ENCODE results near the gene FRMD7. TPM values are rescaled to one million over a fixed set of nuclear protein-coding genes. Genes with fewer than 3 reads are reported as not detected.

Gene FRMD7
- total and polyA plus RNA-seq, 9 donors = 0.02 to 0.37 (median 0.32) TPM; not detected in 5

DNA sequence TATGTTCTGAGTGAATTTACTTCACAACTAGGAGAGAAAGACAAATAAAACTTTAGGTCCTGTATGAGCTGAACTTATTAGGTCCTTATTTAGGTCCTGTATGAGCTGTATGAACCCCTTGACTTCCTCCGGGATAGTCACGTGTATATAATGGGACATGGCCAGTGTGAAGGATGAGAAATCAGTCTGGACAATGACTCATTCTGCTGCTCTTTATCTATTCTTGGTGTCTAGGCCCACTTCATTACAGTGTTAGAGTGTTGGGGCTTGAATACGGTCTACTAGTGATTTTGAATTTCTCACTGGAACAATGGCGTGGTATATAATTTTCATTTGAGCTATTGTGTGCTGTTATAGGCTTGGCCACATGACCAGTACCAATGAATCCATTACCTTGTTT is 82.9 kb downstream of the FRMD7 start:
- no peaks in the 10 kb centered on the region for H3K36me3 ChIP-seq
- H3K4me3 ChIP-seq = no peak overlapping the region
- intact Hi-C loops (cut with DNase I) = no loop called here
- H3K9me3 ChIP-seq = no peaks in the 10 kb centered on the region
- no peak for DNase-seq
- no peak overlapping the region for H3K27ac ChIP-seq
- no peaks in the 10 kb centered on the region for H3K4me1 ChIP-seq (ENCODE audit: insufficient read depth)
- TF ChIP-seq, protein P1, sequence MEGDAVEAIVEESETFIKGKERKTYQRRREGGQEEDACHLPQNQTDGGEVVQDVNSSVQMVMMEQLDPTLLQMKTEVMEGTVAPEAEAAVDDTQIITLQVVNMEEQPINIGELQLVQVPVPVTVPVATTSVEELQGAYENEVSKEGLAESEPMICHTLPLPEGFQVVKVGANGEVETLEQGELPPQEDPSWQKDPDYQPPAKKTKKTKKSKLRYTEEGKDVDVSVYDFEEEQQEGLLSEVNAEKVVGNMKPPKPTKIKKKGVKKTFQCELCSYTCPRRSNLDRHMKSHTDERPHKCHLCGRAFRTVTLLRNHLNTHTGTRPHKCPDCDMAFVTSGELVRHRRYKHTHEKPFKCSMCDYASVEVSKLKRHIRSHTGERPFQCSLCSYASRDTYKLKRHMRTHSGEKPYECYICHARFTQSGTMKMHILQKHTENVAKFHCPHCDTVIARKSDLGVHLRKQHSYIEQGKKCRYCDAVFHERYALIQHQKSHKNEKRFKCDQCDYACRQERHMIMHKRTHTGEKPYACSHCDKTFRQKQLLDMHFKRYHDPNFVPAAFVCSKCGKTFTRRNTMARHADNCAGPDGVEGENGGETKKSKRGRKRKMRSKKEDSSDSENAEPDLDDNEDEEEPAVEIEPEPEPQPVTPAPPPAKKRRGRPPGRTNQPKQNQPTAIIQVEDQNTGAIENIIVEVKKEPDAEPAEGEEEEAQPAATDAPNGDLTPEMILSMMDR (IDR thresholded peaks at IDR 0.05) = no peak
- TF ChIP-seq EP300 (IDR thresholded peaks at IDR 0.05) (no peak), POLR2A (IDR thresholded peaks at IDR 0.05) (no peak)
- 76 to 82% (median 77%) methylated on average over 4 of the region's 4 CpGs for WGBS, 3 donors
- H3K27me3 ChIP-seq = no peaks in the 10 kb centered on the region

DNA sequence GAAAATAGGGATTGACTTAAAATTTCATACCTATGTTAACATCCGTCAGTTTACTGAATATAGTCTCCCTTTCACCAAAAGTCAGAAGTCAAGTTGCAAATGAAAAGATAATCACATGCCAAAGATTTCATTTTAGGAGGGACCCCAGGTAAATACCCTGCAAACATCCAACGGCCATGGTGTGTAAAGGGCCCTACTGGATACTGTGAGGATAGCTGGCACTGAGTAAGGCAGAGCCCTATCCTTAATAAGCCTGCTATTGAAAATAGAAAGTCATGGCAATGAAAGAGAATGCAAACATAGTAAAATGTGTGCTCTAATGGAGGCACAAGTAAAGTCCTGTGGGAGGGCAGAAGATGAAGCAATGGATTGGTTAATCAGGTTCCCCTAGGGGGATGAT is 83.8 kb downstream of the FRMD7 start:
- 67 to 73% (median 68%) methylated on average over 2 of the region's 2 CpGs for WGBS, 3 donors
- no peak for DNase-seq
- Histone ChIP-seq H3K4me1 (ENCODE audit: insufficient read depth) (no peaks in the 10 kb centered on the region), H3K36me3 (no peaks in the 10 kb centered on the region), H3K27ac (no peak overlapping the region), H3K27me3 (no peaks in the 10 kb centered on the region), H3K9me3 (no peaks in the 10 kb centered on the region), H3K4me3 (no peak overlapping the region)
- TF ChIP-seq EP300 (IDR thresholded peaks at IDR 0.05) (no peak), POLR2A (IDR thresholded peaks at IDR 0.05) (no peak)
- TF ChIP-seq, protein P1 (IDR thresholded peaks at IDR 0.05) = no peak
- intact Hi-C loops (cut with DNase I) = no loop called here

DNA sequence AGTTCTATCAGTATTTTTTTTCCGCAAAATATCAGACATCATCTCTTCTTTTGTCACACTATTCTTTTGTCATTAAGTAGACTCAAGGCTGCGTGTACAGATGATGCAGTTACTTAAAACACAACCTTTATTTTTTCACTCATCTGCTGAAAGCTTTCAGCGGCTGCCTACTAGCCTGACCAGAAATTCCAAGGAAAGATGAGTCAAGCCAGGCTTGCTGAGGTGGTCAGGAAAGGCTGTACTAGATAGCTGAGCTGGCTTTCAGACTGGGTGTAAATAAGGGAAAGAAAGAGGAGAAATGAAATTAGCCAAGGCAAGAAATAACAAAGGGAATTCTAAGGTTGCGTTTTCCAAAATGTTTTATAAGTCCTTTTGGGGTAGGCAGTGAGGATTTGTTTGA is 86.8 kb downstream of the FRMD7 start:
- no peak for DNase-seq
- no peaks in the 10 kb centered on the region for H3K36me3 ChIP-seq

DNA sequence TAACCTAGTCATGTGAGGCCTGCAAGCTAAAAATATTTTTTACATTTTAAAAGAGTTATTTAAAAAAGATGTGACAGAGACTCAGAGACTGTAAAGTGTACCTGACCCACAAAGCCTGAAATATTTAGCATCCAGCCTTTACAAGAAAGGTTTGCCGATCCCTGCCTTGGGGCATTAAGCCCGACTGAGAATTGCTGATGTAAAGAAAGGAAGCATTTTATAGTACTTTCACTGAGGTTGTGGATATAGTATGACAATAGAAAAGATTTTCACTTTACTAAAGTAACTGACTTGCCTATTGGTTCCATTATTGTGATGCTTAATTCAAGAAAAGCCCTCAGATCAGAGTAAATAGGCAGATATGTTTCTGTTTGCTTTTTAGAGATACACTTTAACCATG is 87.8 kb downstream of the FRMD7 start:
- H3K27me3 ChIP-seq = no peaks in the 10 kb centered on the region
- no peak overlapping the region for H3K4me3 ChIP-seq
- no peaks in the 10 kb centered on the region for H3K36me3 ChIP-seq
- DNase-seq = no peak
- no peaks in the 10 kb centered on the region for H3K9me3 ChIP-seq
- H3K27ac ChIP-seq = no peak overlapping the region
- WGBS, 3 donors = 69 to 75% (median 71%) methylated on average over 2 of the region's 2 CpGs
- intact Hi-C loops (cut with DNase I) = no loop called here
- H3K4me1 ChIP-seq (ENCODE audit: insufficient read depth) = no peaks in the 10 kb centered on the region
- TF ChIP-seq, protein P1 (IDR thresholded peaks at IDR 0.05) = no peak
- TF ChIP-seq POLR2A (IDR thresholded peaks at IDR 0.05) (no peak), EP300 (IDR thresholded peaks at IDR 0.05) (no peak)

More for the DNA sequence above, 86.8 kb downstream of the FRMD7 start:
- TF ChIP-seq EP300 (IDR thresholded peaks at IDR 0.05) (no peak), POLR2A (IDR thresholded peaks at IDR 0.05) (no peak)
- TF ChIP-seq, protein P1 (IDR thresholded peaks at IDR 0.05) = no peak
- 60 to 68% (median 63%) methylated on average over 4 of the region's 4 CpGs for WGBS, 3 donors
- Histone ChIP-seq H3K9me3 (no peaks in the 10 kb centered on the region), H3K27me3 (no peaks in the 10 kb centered on the region), H3K4me3 (no peak overlapping the region), H3K27ac (no peak overlapping the region), H3K4me1 (ENCODE audit: insufficient read depth) (no peaks in the 10 kb centered on the region)
- intact Hi-C loops (cut with DNase I) = no loop called here

Measured in ovary (tissue), 9 donors.